ENCODE data around the gene STARD7.

DNA sequence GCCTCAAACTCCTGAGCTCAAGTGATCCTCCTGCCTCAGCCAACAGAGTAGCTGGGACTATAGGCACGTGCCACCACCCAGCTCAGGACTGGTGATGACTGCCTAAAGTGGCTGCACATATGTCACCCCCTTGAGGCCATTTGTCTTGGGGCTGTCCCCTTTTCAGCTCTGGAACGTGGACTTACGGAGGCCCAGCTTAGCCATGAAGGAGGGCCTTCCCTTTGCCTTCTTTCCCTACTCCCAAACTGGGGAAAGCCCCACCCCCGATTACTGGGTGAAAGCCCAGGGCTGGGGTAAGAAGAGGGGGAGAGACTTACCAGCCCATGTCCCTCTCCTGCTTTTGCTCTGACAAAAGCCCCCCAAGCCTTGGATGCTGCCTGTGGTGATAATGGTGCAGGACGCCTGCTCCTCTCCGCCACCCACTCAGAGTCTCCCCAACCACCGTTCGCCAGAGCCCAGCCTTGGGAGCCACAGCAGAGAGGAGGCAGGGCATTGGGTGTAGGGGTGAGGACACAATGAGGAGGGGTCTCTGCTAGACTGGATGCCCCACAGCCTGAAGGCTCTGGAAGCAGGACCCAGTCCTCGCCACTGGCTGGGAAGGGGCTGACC is 60.9 kb downstream of the STARD7 start:
- TF ChIP-seq, protein P1, sequence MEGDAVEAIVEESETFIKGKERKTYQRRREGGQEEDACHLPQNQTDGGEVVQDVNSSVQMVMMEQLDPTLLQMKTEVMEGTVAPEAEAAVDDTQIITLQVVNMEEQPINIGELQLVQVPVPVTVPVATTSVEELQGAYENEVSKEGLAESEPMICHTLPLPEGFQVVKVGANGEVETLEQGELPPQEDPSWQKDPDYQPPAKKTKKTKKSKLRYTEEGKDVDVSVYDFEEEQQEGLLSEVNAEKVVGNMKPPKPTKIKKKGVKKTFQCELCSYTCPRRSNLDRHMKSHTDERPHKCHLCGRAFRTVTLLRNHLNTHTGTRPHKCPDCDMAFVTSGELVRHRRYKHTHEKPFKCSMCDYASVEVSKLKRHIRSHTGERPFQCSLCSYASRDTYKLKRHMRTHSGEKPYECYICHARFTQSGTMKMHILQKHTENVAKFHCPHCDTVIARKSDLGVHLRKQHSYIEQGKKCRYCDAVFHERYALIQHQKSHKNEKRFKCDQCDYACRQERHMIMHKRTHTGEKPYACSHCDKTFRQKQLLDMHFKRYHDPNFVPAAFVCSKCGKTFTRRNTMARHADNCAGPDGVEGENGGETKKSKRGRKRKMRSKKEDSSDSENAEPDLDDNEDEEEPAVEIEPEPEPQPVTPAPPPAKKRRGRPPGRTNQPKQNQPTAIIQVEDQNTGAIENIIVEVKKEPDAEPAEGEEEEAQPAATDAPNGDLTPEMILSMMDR (IDR thresholded peaks at IDR 0.05) = no peak
- TF ChIP-seq EZH2 (IDR thresholded peaks at IDR 0.05; ENCODE audit: borderline replicate concordance, insufficient read depth, low read depth, low read length, poor library complexity, severe bottlenecking) = no peak

Data from B cell (primary cell).